Thyroid gland (tissue), 4 donors: ENCODE data around the gene HYAL1. TPM values are rescaled to one million over a fixed set of nuclear protein-coding genes. Genes with fewer than 3 reads are reported as not detected.

Experiments
- DNase-seq, 2 donors: peaks; one replicate each; pipeline ENCODE4 v3.0.0-alpha.2; 2019
- H3K27ac ChIP-seq, 3 donors: fragments of 200-600 bp; sonication (generic); 1 replicate in 2 of 3; 2 replicates in 1 of 3; pipeline ENCODE4 v1.5.1; 2016 to 2019; ENCODE audit warnings: mild to moderate bottlenecking in 1 of 3, moderate library complexity in 1 of 3
- H3K27me3 ChIP-seq: fragments of 200-600 bp; sonication (generic); one replicate; pipeline ENCODE4 v1.5.1; 2019
- H3K36me3 ChIP-seq, 2 donors: fragments of 200-600 bp; sonication (generic); one replicate each; pipeline ENCODE4 v1.5.1; 2016 to 2019
- H3K4me1 ChIP-seq, 2 donors: fragments of 200-600 bp; sonication (generic); one replicate each; pipeline ENCODE4 v1.5.1; 2017 to 2019
- H3K4me3 ChIP-seq, 3 donors: fragments of 200-600 bp; sonication (generic); replicated peaks in 1 of 3; 1 replicate in 2 of 3; 2 replicates in 1 of 3; pipeline ENCODE4 v1.5.1; 2016; ENCODE audit warnings: mild to moderate bottlenecking in 1 of 3
- H3K9me3 ChIP-seq: fragments of 200-600 bp; sonication (generic); one replicate; pipeline ENCODE4 v1.5.1; 2017
- CTCF ChIP-seq, 6 experiments: fragments of 200-600 bp in 3 of 6; fragments of 450-650 bp in 3 of 6; sonication (generic) in 3 of 6; IDR thresholded peaks; one replicate each; pipeline ENCODE4 v1.5.1; 2016 to 2019; ENCODE audit warnings: antibody characterized with exemption in 6 of 6, mild to moderate bottlenecking in 2 of 6, inconsistent platforms in 1 of 6, moderate library complexity in 1 of 6
- POLR2A ChIP-seq, 2 donors: fragments of 450-650 bp; IDR thresholded peaks; one replicate each; pipeline ENCODE4 v1.6.1; 2017; ENCODE audit warnings: antibody characterized with exemption in 2 of 2, mild to moderate bottlenecking in 2 of 2, moderate library complexity in 1 of 2
- WGBS, 2 donors: methylation state at CpG; one replicate each; pipeline ENCODE4 v1.1.5; 2017; 5-methylcytosine and 5-hydroxymethylcytosine counted together
- intact Hi-C: fragments of 100-400 bp; cut with DNase I; formaldehyde crosslinking; loops from one replicate; pipeline ENCODE4 v1.15.1; 2023
- total RNA-seq, 4 donors: library from RNA; depleted of rRNA; stranded (reverse); fragments of >200 nt; gene quantifications; one replicate each; pipeline ENCODE4 v1.2.3, GENCODE V29; 2016

The HYAL1 gene
- total RNA-seq, 4 donors from 2014 or later = 5.8 to 13.8 (median 9.7) TPM

DNA sequence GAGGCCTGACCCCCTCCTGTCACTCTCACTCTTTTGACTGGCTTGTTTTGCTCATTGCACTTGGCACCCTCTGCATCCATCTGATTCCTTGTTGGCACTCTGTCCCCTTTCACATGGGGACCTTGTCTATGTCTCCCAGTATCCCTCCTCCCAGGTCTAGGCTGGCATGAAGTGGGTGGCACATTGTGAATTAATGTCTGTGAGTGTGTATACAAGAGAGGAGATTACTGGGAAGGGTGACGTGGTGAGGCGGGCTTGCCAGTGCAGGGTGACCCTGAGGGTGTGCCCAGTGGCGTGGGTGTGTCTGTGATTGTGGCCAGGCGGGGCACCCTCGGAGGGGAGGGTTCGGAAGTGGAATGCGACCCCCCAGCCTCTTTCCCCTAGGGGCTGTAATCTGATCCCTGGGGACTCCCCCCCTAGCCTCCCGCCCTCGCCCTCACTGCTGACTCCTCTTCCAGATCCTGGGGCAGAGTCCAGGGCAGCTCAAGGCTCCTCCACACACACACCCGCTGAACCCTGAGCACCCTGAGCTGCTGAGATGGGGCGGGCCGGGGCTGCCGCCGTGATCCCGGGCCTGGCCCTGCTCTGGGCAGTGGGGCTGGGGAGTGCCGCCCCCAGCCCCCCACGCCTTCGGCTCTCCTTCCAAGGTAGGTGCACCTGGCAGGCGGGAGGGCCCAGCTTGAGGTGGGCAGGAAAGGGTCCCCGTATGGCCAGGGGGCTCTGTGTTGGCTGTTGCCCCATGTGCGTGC is 34.5 kb downstream of the HYAL1 start, which contains the start of gene SEMA3B:
Gene SEMA3B, plus strand, starts transcription at position 445 of the 749 bp plus-strand sequence. Its CDS starts 94 bp downstream, at position 539.
- intact Hi-C loops = no loop called here
- peak; percentile 38 to 57 for TF ChIP-seq POLR2A (IDR thresholded peaks at IDR 0.05)
- TF ChIP-seq CTCF (IDR thresholded peaks at IDR 0.05) = no peak
- peak within 1 kb of the TSS; percentile 45 to 92 (median 87) for H3K27ac ChIP-seq
- no peaks in the 10 kb centered on the region for H3K27me3 ChIP-seq
- DNase-seq = peak; percentile 82 to 92
- H3K4me3 ChIP-seq = peak within 1 kb of the TSS in 1 of 3 donors; percentile 18
- H3K9me3 ChIP-seq = no peaks in the 10 kb centered on the region
- H3K36me3 ChIP-seq = no peaks in the 10 kb centered on the region
- H3K4me1 ChIP-seq = peaks cover 68 to 80% of the 10 kb centered on the region in 2 donors
- 19 to 38% methylated on average over 6 to 9 of the region's 21 CpGs for WGBS, 2 donors

GRCh38 chr3:50268276-50268675 is 35.1 kb downstream of the HYAL1 start:
- Histone ChIP-seq H3K27ac (peak overlapping the region in 2 of 3 donors; percentile 87 to 92), H3K4me3 (no peak overlapping the region), H3K9me3 (no peaks in the 10 kb centered on the region), H3K36me3 (no peaks in the 10 kb centered on the region), H3K27me3 (no peaks in the 10 kb centered on the region), H3K4me1 (peaks cover 64 to 79% of the 10 kb centered on the region in 2 donors)
- DNase-seq = no peak
- WGBS, 2 donors = 59 to 68% methylated on average over 3 of the region's 3 CpGs
- intact Hi-C loops = no loop called here
- TF ChIP-seq CTCF (IDR thresholded peaks at IDR 0.05) (no peak), POLR2A (IDR thresholded peaks at IDR 0.05) (no peak)

- WGBS, 2 donors = 17 to 27% methylated on average over 6 to 8 of the region's 22 CpGs
- intact Hi-C loops = no loop called here
Observed at GRCh38 chr3:50267280-50267913, 36.0 kb downstream of the HYAL1 start.

DNA sequence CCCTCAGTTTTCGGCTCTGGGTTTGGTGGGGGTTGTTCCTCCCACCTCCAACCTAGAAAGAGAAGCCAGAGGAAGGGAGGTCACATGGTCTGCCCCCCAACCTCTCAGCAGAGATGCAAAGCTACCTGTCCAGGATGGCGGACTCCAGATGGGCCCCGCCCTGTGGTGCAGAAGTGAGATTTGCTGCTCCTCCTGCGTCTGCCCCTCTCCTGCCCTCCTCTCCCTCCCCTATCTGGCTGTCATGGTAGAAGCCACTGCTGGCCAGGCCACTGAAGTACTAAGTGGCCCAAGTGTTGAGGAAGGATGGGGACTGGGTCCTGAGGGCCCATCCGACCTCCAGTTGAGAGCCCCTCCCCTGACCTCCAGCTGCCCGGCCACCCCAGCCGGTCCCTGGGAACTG is 36.5 kb downstream of the HYAL1 start:
- H3K27me3 ChIP-seq = no peaks in the 10 kb centered on the region
- H3K4me3 ChIP-seq = peak overlapping the region in 2 of 3 donors; percentile 42 to 57
- peaks cover 61 to 69% of the 10 kb centered on the region in 2 donors for H3K4me1 ChIP-seq
- H3K9me3 ChIP-seq = no peaks in the 10 kb centered on the region
- no peaks in the 10 kb centered on the region for H3K36me3 ChIP-seq
- WGBS, 2 donors = 20 to 53% methylated on average over 2 to 7 of the region's 7 CpGs
- TF ChIP-seq CTCF (IDR thresholded peaks at IDR 0.05) = no peak
- no peak for TF ChIP-seq POLR2A (IDR thresholded peaks at IDR 0.05)
- intact Hi-C loops = no loop called here
- H3K27ac ChIP-seq = peak overlapping the region; percentile 87 to 92 (median 91)
- DNase-seq = no peak

More at GRCh38 chr3:50267280-50267913, 36.0 kb downstream of the HYAL1 start:
- TF ChIP-seq POLR2A (IDR thresholded peaks at IDR 0.05) (peak in 1 of 2 donors; percentile 89), CTCF (IDR thresholded peaks at IDR 0.05) (no peak)
- H3K36me3 ChIP-seq = no peaks in the 10 kb centered on the region
- peak; percentile 83 to 84 for DNase-seq
- peak overlapping the region in 2 of 3 donors; percentile 42 to 57 for H3K4me3 ChIP-seq
- peaks cover 61 to 72% of the 10 kb centered on the region in 2 donors for H3K4me1 ChIP-seq
- H3K27me3 ChIP-seq = no peaks in the 10 kb centered on the region
- H3K27ac ChIP-seq = peak overlapping the region; percentile 87 to 92 (median 91)
- no peaks in the 10 kb centered on the region for H3K9me3 ChIP-seq
